HepG2 (cell line): ENCODE measurements around the gene TXNL4A. TPM values are rescaled to one million over a fixed set of nuclear protein-coding genes. Genes with fewer than 3 reads are reported as not detected.
A peak's percentile ranks its signal among the peaks of the same experiment; 100 is the strongest.

Source experiments
- ATF7 ChIP-seq, 2 experiments: fragments of 450-650 bp in 1 of 2; sonication (generic) in 1 of 2; formaldehyde crosslinking in 1 of 2; IDR thresholded peaks; 2 replicates each; pipeline versions ENCODE4 v1.4.0 to v1.6.1; 2016 to 2020; ENCODE audit warnings: antibody characterized with exemption in 1 of 2, mild to moderate bottlenecking in 1 of 2, missing genetic modification reagents in 1 of 2
- BRF2 ChIP-seq: sonication (generic); formaldehyde crosslinking; IDR thresholded peaks from 2 replicates; pipeline ENCODE4 v1.8.1; 2022; ENCODE audit warnings: mild to moderate bottlenecking, missing genetic modification reagents
- CCDC6 ChIP-seq: sonication (generic); formaldehyde crosslinking; IDR thresholded peaks from 2 replicates; pipeline ENCODE4 v1.8.1; 2022; ENCODE audit warnings: mild to moderate bottlenecking, missing genetic modification reagents, moderate library complexity
- E2F5 ChIP-seq: sonication (generic); formaldehyde crosslinking; conservative IDR thresholded peaks from 2 replicates; pipeline ENCODE4 v1.4.0; 2020; ENCODE audit warnings: missing genetic modification reagents
- GATA4 ChIP-seq: sonication (generic); IDR thresholded peaks from 2 replicates; pipeline ENCODE4 v1.6.1; 2016; ENCODE audit warnings: antibody characterized with exemption, low read depth, borderline replicate concordance
- GLI4 ChIP-seq: sonication (generic); formaldehyde crosslinking; IDR thresholded peaks from 2 replicates; pipeline ENCODE4 v1.5.1; 2020; ENCODE audit warnings: missing genetic modification reagents, mild to moderate bottlenecking, moderate library complexity, borderline replicate concordance
- HIVEP1 ChIP-seq: sonication (generic); formaldehyde crosslinking; IDR thresholded peaks from 2 replicates; pipeline ENCODE4 v1.4.0; 2020; ENCODE audit warnings: mild to moderate bottlenecking, missing genetic modification reagents
- IKZF4 ChIP-seq: sonication (generic); formaldehyde crosslinking; IDR thresholded peaks from 2 replicates; pipeline ENCODE4 v1.5.1; 2020; ENCODE audit warnings: borderline replicate concordance, mild to moderate bottlenecking, low read depth, missing genetic modification reagents; ENCODE audit errors: not compliant biosample characterization
- IRF2 ChIP-seq: IDR thresholded peaks from 2 replicates; pipeline ENCODE4 v1.6.1; 2018; ENCODE audit warnings: missing genetic modification reagents, missing compliant biosample characterization
- KDM5A ChIP-seq: fragments of 200-600 bp; sonication (generic); IDR thresholded peaks from 2 replicates; pipeline ENCODE4 v1.7.0; 2018; ENCODE audit warnings: antibody characterized with exemption, mild to moderate bottlenecking, low read length, borderline replicate concordance
- PBX2 ChIP-seq: IDR thresholded peaks from 2 replicates; pipeline ENCODE4 v1.6.1; 2016; ENCODE audit warnings: control low read depth
- PITX1 ChIP-seq: sonication (generic); formaldehyde crosslinking; IDR thresholded peaks from 2 replicates; pipeline ENCODE4 v1.5.1; 2020; ENCODE audit warnings: mild to moderate bottlenecking, missing genetic modification reagents
- RAD21 ChIP-seq: fragments of 450-650 bp; formaldehyde crosslinking; IDR thresholded peaks from 2 replicates; pipeline ENCODE4 v1.5.0; 2020; ENCODE audit warnings: mild to moderate bottlenecking
- SMARCE1 ChIP-seq: fragments of 450-650 bp; IDR thresholded peaks from 2 replicates; pipeline ENCODE4 v1.6.1; 2017; ENCODE audit warnings: borderline replicate concordance
- TBX3 ChIP-seq: fragments of 450-650 bp; IDR thresholded peaks from 2 replicates; pipeline ENCODE4 v1.6.1; 2017; ENCODE audit warnings: antibody characterized with exemption, mild to moderate bottlenecking, inconsistent platforms, borderline replicate concordance
- TP53 ChIP-seq: sonication (generic); formaldehyde crosslinking; conservative IDR thresholded peaks from 2 replicates; pipeline ENCODE4 v1.4.0; 2020; ENCODE audit warnings: missing genetic modification reagents
- USF2 ChIP-seq, 2 experiments: sonication (generic) in 1 of 2; formaldehyde crosslinking in 1 of 2; IDR thresholded peaks; 2 replicates each; pipeline versions ENCODE4 v1.5.1 to v1.6.1; 2011 to 2020; ENCODE audit warnings: borderline replicate concordance in 1 of 2, low read depth in 1 of 2, low read length in 1 of 2, mild to moderate bottlenecking in 1 of 2, missing genetic modification reagents in 1 of 2, moderate library complexity in 1 of 2
- ZNF20 ChIP-seq: sonication (generic); formaldehyde crosslinking; IDR thresholded peaks from 2 replicates; pipeline ENCODE4 v1.4.0; 2020; ENCODE audit warnings: mild to moderate bottlenecking, moderate library complexity, missing genetic modification reagents
- ZNF343 ChIP-seq: sonication (generic); formaldehyde crosslinking; IDR thresholded peaks from 2 replicates; pipeline ENCODE4 v1.4.0; 2020; ENCODE audit warnings: mild to moderate bottlenecking, missing genetic modification reagents
- ZNF652 ChIP-seq: IDR thresholded peaks from 2 replicates; pipeline ENCODE4 v1.6.1; 2016; ENCODE audit warnings: low read depth, borderline replicate concordance
- ZNF883 ChIP-seq: sonication (generic); formaldehyde crosslinking; IDR thresholded peaks from 2 replicates; pipeline ENCODE4 v1.5.1; 2020; ENCODE audit warnings: mild to moderate bottlenecking, missing genetic modification reagents; ENCODE audit errors: not compliant biosample characterization
- ZSCAN22 ChIP-seq: sonication (generic); formaldehyde crosslinking; IDR thresholded peaks from 2 replicates; pipeline ENCODE4 v1.4.0; 2020; ENCODE audit warnings: mild to moderate bottlenecking, missing genetic modification reagents
- polyA plus RNA-seq, 8 experiments: library from polyadenylated mRNA; depleted of rRNA in 3 of 8; stranded (reverse) in 7 of 8; unstranded in 1 of 8; fragments of >200 nt; fragmentation: Illumina TruSeq in 4 of 8; extraction: Trizol in 4 of 8; gene quantifications; 2 replicates each; pipeline versions ENCODE4 v1.2.1 to v1.2.3, GENCODE V29; 2011 to 2016; ENCODE audit warnings: low read depth in 4 of 8, missing spikeins in 1 of 8, mixed read lengths in 1 of 8; ENCODE audit not compliant: insufficient read depth in 1 of 8
- total RNA-seq, 5 experiments: library from RNA; depleted of rRNA; stranded (reverse); fragments of >200 nt; fragmentation: Illumina TruSeq; extraction: Trizol; gene quantifications; 2 replicates each; pipeline ENCODE4 v1.2.3, GENCODE V29; 2016; ENCODE audit warnings: low read depth in 1 of 5

The TXNL4A gene
- total and polyA plus RNA-seq, 2 of the 13 experiments (the other 11 are each of a cell fraction or from before 2014, with no cell fraction given) = 172 to 202 TPM

GRCh38 chr18:79934311-79935097, 53.9 kb downstream of the TXNL4A start (continued):
- TF ChIP-seq PITX1 (CRISPR knock-in tag) = peak; percentile 95
- TF ChIP-seq ZNF883 (CRISPR knock-in tag) = no peak
- TF ChIP-seq BRF2 (CRISPR knock-in tag) = peak; percentile 73; the same call in 1 of the 2 replicates
- TF ChIP-seq PBX2 (CRISPR knock-in tag) = no peak
- TF ChIP-seq ZNF20 (CRISPR knock-in tag) = no peak
- 0 out of 2 replicates have a peak, but pooled peaks have one; percentile 57 for TF ChIP-seq GLI4 (CRISPR knock-in tag)
- 0 out of 2 replicates have a peak, but pooled peaks have one; percentile 10 for TF ChIP-seq ZNF652
- TF ChIP-seq KDM5A = no peak
- TF ChIP-seq CCDC6 = no peak
- peak; percentile 80 for TF ChIP-seq RAD21
- peak; percentile 67; the same call in 1 of the 2 replicates for TF ChIP-seq GATA4
- peak; percentile 81; the same call in 1 of the 2 replicates for TF ChIP-seq TBX3
- no peak for TF ChIP-seq ZNF343 (CRISPR knock-in tag)
- TF ChIP-seq E2F5 (CRISPR knock-in tag) = no peak
- TF ChIP-seq IRF2 = peak; percentile 93
- TF ChIP-seq SMARCE1 = no peak
- no peak for TF ChIP-seq USF2 (IDR thresholded peaks at IDR 0.05; ENCODE audit: low read depth, low read length)
- no peak for TF ChIP-seq USF2 (CRISPR knock-in tag; IDR thresholded peaks at IDR 0.05; ENCODE audit: borderline replicate concordance)
- TF ChIP-seq ATF7 (IDR thresholded peaks at IDR 0.05) = no peak
- peak; percentile 39; the same call in 1 of the 2 replicates for TF ChIP-seq ATF7 (CRISPR knock-in tag; IDR thresholded peaks at IDR 0.05)
- no peak for TF ChIP-seq IKZF4
- peak; percentile 73; the same call in 1 of the 2 replicates for TF ChIP-seq HIVEP1 (CRISPR knock-in tag)
- TF ChIP-seq ZSCAN22 (CRISPR knock-in tag) = no peak
- no peak for TF ChIP-seq TP53 (CRISPR knock-in tag)
